Neural progenitor cell (in vitro differentiated cells): ENCODE measurements around the gene RIOK1.

Source experiments
- EZH2phosphoT487 ChIP-seq: fragments of 200-600 bp; sonication (generic); IDR thresholded peaks from 2 replicates; pipeline ENCODE4 v1.6.1; 2017; ENCODE audit warnings: antibody characterized with exemption
- TF ChIP-seq, protein P1 (sequence below): fragments of 200-600 bp; sonication (generic); IDR thresholded peaks from 2 replicates; pipeline ENCODE4 v1.5.1; 2017; ENCODE audit warnings: antibody characterized with exemption, mild to moderate bottlenecking

DNA sequence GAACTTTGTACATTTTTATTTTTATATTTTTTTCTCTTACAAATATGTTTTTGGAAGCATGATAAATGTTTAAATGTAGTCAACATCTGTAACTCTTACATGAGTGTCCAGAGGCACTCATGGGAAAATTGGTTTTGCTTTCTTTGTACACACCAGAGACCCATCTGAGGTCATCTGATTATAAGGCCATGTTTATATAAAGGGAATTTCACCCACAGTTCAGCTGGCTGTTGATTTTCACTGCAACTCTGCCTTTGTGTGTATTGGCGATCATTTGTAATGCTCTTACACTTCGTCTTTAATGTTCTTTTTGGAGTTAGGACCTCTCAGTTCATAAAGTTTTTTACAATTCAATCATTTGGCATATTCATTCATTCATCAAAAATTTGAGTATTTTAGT lies 28.1 kb downstream of the RIOK1 start:
- TF ChIP-seq, protein P1, sequence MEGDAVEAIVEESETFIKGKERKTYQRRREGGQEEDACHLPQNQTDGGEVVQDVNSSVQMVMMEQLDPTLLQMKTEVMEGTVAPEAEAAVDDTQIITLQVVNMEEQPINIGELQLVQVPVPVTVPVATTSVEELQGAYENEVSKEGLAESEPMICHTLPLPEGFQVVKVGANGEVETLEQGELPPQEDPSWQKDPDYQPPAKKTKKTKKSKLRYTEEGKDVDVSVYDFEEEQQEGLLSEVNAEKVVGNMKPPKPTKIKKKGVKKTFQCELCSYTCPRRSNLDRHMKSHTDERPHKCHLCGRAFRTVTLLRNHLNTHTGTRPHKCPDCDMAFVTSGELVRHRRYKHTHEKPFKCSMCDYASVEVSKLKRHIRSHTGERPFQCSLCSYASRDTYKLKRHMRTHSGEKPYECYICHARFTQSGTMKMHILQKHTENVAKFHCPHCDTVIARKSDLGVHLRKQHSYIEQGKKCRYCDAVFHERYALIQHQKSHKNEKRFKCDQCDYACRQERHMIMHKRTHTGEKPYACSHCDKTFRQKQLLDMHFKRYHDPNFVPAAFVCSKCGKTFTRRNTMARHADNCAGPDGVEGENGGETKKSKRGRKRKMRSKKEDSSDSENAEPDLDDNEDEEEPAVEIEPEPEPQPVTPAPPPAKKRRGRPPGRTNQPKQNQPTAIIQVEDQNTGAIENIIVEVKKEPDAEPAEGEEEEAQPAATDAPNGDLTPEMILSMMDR: no peak
- TF ChIP-seq EZH2phosphoT487: no peak
